CD4-positive, alpha-beta T cell treated with Interleukin-6 at 100 ng/mL for 8 hours (primary cell): Measurements from ENCODE around the gene RUNX2.

Experiments
- DNase-seq: peaks from one replicate; pipeline ENCODE4 v3.0.0-alpha.2; 2020; ENCODE audit warnings: mixed read lengths, low spot score

The RUNX2 gene

GRCh38 chr6:45487645-45488044 is 159.5 kb downstream of the RUNX2 start:
- DNase-seq = no peak

DNA sequence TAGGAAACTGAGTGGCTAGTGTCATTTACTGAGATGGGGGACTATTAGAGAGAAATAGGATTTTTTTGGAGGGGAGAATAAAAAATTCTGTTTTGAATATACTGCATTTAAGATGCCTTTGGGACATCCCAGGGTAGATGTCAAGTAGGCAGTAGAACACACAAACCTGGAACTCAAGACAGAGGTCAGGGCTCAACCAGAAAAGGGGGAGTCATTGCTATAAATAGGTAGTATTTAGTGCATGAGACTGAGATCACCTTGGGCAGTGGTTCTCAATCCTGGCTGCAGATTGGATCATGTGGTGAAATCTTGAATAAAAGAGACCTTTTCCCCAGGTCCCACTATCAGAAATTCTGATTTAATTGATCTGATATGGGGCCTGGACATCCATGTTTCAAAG is 160.1 kb downstream of the RUNX2 start:
- no peak for DNase-seq

- peak; percentile 24 for DNase-seq
Measured at GRCh38 chr6:45488889-45489288, 160.8 kb downstream of the RUNX2 start.

DNA sequence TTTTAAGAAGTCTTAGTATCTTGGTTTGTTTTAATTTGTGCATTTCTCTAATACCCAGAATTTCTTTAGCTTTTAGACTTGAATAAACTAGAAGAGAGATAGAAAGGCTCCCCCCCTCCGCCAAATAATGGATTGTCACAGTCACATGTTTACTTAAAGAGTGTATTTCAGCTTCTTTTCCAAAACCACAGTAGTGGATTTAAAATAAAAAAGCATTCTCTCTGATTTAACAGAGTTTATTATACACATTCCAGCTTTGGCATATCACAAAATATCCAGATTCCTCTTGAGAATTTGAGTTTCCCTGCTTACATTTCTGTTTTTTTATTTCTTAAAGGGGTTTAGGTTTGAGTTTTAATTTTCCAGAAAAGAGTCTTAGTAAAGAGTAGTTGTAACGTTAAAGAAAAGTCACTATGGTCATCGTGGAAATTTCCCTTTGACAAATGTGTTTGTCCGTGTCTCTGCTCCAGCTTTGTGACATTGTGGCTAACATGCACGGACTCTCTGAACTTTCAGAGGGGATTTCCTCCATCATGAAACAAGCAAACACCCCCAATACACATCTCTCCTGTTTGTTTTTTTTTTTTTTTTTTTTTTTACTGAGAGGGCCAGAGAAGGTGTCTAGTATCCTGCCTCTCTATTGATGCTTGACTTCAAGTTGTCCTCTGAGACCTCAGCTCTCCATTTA is 163.1 kb downstream of the RUNX2 start:
- no peak for DNase-seq

DNA sequence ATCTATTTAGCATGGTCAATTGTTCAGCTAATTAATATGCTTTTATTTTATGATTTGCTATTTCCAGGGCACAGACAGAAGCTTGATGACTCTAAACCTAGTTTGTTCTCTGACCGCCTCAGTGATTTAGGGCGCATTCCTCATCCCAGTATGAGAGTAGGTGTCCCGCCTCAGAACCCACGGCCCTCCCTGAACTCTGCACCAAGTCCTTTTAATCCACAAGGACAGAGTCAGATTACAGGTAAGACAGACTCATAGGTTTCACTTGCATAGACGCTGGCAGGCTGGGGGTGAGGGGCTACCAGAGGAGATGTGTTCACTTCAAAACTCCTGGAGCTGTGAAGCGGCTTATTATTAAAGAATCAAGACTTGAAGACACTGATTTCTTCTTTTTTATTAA is 163.7 kb downstream of the RUNX2 start:
- no peak for DNase-seq

- no peak for DNase-seq
Measured at GRCh38 chr6:45493761-45494160, 165.6 kb downstream of the RUNX2 start.

- peak; percentile 40 for DNase-seq
Measured at GRCh38 chr6:45494416-45495135, 166.4 kb downstream of the RUNX2 start.

DNA sequence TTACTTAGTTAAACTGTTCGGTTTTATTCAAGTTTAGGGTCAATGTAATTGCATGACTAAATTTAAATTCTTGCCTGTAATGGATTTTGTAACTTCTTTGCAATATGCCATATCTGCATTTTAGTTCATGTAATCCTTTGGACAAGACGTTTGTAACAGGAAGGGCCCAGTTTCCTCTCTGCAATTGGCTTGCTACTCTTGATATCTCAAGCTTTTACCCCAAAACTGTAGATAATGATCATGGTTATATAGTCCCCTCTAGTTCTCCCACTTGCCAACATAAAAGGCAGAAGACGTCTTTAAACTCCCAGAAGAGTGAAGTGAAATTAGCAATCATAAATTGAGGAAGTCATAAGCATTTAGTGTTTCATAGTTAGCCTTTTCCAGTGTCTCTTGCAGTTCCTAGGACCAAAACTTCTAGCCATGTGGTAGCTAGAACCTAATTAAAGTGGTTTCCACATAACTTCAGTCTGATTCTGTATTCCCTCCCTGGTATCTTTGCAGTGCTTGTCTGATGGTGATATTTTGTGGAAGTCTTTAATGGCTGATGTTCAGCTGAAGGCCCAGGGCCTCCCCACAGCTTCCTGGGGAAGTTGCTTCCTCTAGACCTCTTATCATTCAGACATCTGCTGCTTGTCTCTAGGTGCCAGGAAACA is 167.4 kb downstream of the RUNX2 start:
- peak; percentile 51 for DNase-seq

- no peak for DNase-seq
Measured at GRCh38 chr6:45496085-45496433, 167.9 kb downstream of the RUNX2 start.

GRCh38 chr6:45498591-45498990 is 170.5 kb downstream of the RUNX2 start:
- DNase-seq = no peak

- DNase-seq = no peak
Measured at GRCh38 chr6:45500924-45501816, 173.0 kb downstream of the RUNX2 start.

DNA sequence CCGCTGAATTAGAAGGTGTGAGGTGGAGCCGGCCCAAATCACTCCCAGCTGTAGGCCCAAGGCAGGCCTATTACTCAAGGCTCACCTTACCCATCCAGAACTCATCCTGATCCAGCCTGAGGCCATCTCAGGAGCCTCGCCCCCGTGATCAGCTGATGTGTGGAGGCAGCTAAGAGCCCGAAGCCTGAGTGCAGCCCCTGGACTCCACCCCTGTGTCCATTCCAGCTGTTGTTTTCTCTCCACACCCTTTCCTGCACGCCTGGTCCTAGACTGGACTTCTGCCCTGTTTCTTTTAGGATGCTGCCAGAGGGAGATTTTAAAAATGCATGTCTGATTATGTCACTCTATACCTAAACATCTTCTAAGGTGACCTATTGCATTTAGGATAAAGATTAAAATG is 174.3 kb downstream of the RUNX2 start:
- no peak for DNase-seq

DNA sequence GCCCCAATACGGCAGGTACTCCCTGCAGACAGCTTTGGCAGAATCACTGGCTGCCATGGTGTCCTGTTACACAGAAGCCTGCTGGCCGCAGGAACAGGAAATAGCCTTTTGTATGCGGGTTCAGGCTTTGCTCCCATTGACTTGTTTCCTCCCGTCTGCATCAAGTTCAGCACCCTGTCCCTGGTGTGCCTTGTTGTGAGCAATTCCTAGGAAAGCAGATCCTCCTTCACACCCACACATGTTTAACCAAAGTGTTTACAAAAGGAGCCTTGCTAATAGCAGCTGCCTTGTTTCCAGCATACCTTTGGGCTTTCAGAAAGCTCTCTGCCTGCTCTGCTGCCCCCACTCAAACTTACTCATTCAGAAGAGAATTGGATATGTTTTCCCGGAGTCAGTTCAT is 176.8 kb downstream of the RUNX2 start:
- no peak for DNase-seq

DNA sequence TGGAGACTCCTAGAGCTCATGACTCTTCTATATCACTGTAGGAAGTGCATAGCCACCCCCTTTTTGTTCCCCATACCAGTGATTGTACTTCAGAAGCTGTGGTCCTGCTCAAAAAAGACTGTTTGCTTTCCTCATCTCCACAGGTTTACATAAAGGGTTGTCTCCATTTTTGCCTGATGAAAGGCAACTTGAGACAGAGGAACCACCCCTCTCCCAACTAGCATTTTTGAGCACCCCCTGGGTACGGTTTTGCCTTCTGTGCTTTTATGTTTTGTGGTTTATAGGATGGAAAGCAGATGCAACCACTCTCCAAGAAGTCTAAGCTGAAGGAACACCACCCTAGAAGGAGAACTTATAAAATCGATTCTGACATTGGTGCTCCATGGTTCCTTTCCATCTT is 177.3 kb downstream of the RUNX2 start:
- no peak for DNase-seq

DNA sequence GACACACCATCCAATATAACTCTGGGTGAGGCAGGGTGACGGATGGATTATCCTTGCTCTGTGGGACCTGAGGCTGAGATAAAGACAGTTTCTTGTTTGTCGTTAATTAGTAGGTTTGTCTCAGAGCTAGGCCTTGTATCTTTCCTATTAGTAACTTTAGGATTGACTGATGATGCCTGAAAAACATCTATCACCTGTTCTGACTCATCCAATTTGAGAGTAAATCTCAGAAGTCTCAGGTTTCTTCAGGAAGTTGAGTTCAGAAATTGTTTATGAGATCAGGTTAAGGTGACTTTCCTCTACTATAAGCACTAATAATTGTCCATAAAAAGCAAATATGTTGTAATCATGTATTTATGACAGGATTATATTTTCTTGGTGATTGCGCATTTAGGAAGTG is 179.1 kb downstream of the RUNX2 start:
- no peak for DNase-seq

DNA sequence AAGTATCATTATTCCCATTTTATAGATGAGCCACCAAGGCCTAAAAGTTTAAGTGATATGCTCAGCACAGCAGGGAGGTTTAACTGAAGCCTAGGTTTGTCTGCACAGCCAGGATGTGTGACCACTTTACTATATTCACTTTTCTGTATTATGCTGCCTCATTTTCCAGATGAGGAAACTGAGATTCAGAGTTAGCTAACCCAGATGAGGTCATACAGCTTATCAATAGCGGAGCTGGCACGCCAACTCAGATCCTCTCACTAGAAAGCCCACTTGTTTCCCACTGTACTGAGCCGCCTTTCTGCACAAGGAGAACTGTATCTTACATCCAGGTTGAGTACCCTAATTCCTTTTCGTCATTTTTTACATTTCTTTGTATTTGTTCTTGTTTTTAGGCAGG is 181.3 kb downstream of the RUNX2 start:
- no peak for DNase-seq

DNA sequence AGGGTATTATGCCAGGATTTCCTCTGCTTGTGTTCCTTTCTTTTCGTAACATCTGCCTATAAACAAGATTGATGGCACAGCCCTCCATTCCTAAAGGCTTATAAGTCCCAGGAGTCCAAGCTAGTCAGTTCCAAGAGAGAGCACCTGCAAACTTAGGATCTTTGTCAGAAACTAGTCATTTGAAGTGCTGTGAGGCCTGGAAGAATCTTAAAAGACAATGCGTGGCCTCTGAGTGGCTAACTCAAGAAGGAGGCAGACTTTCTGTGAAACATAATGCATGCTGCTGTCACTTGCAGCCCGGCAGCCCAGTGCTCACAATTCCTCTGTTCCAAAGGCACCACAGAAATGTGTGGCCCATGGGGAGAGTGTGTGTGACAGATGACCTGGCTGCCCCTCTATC is 184.6 kb downstream of the RUNX2 start:
- DNase-seq = no peak

- no peak for DNase-seq
Measured at GRCh38 chr6:45513213-45513618, 185.1 kb downstream of the RUNX2 start.

DNA sequence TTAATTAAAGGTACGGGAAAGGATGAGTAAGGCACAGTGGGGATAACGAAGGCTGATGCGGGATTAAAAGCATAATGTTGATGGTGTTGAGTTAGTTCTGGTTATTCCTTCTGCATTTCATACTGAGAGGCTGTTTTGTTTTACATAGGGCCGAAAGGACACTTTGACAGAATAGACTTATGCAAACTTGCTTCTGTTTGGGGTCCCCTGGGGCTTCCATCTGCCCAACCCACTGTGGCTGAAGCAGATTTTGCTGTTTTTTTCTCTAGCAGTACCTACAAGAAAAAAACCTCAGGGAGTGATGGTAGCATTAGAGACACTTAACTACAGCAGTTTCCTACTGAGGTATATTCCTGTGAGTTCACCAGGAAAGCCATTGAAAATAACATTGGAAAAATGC is 185.7 kb downstream of the RUNX2 start:
- no peak for DNase-seq

DNA sequence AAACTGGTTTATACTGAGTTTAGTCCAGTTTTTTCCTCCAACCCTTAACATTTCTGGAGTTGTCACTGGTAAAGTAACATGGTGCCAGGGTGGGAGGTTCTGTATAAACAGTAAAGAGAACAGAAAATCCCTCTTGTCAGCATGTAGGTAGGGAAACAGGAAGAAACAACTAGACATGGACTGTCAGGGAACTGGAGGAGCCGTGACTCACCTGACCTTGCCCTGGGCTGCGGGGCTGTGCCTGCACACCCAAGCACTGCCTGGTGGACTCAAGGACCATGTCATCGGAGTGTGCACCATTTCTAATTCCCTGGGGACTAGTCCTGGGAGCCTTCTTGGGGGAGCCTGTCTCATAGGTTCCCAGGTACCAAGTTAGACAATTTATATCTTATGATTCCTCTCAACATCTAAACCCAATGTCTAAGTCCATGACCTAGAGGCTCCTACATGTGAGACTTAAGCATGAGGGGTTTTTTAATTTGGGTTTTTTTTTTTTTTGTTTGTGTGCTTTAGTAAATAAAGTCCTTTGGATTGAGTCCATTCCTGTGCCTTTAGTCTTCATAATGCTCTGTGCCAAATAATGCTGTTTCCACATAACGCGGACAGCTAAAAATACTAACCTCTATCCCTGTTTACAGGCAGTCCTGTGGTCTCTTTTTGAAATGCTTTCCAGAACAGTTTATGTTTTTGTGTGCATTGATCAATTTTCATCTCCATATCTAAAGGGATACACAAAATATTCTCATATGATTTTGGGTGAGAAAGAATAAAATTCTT is 186.5 kb downstream of the RUNX2 start:
- DNase-seq = no peak

- DNase-seq = no peak
Measured at GRCh38 chr6:45518013-45518720, 190.0 kb downstream of the RUNX2 start.
